KOPT-K1 (cell line): ENCODE data around the gene SLC23A1.
"Not testable (repeated sequence)": the region's sequence is repeated elsewhere in the genome, so short reads cannot be mapped to it uniquely, and the experiment has no call there.

Source experiments
- H3K27ac ChIP-seq: fragments of 200-600 bp; sonication (generic); 2 replicates; pipeline ENCODE4 v1.5.1; 2016; ENCODE audit warnings: antibody characterized with exemption, mild to moderate bottlenecking, low read depth, low read length; ENCODE audit not compliant: poor library complexity, severe bottlenecking
- H3K36me3 ChIP-seq: fragments of 200-600 bp; sonication (generic); 2 replicates; pipeline ENCODE4 v1.5.1; 2017; ENCODE audit warnings: antibody characterized with exemption, mild to moderate bottlenecking, low read length, moderate library complexity; ENCODE audit not compliant: insufficient read depth
- H3K9me3 ChIP-seq: fragments of 200-600 bp; sonication (generic); 2 replicates; pipeline ENCODE4 v1.5.1; 2017; ENCODE audit warnings: antibody characterized with exemption, low read length, mild to moderate bottlenecking; ENCODE audit not compliant: insufficient read depth, poor library complexity, severe bottlenecking

SLC23A1 gene

DNA sequence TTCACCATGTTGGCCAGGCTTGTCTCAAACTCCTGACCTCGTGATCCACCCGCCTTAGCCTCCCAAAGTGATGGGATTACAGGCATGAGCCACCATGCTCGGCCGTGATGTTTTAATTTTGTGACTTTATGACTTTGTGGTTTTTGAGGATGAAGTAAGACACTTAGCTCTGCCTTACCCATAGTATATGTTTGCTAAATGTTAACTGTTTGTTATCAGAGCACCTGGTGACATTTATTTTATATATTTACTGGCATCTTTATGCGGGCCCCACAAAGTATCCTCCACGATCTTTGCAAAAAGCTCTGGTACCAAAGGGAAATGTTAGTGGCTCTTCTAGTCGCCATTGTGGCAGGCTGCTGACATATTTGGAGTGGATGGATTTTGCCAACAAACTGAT, 6.7 kb downstream of the SLC23A1 start:
- H3K9me3 ChIP-seq: no peaks in the 10 kb centered on the region
- H3K27ac ChIP-seq: no peak overlapping the region
- peaks cover 43% of the 10 kb centered on the region for H3K36me3 ChIP-seq

DNA sequence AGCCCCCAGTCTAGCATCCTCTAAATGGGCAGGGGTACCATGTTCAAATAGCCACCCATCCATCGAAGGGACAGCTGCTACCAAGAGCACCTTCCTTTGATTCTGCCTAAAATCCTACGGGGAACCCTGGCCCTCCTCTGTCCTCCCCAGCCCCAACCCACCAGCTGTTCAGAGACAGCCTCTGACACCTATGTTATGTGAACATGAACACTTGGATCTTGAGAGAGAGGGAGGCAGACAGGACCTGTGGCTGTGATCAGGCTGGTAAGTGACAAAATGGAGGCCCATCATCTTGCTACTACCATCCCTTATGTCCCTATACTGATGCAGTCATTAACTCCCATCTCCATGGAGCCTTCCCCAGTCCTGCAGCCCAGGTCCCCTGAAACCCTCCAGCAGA, 8.2 kb downstream of the SLC23A1 start:
- Histone ChIP-seq H3K36me3 (peaks cover 55% of the 10 kb centered on the region), H3K27ac (no peak overlapping the region), H3K9me3 (no peaks in the 10 kb centered on the region)

DNA sequence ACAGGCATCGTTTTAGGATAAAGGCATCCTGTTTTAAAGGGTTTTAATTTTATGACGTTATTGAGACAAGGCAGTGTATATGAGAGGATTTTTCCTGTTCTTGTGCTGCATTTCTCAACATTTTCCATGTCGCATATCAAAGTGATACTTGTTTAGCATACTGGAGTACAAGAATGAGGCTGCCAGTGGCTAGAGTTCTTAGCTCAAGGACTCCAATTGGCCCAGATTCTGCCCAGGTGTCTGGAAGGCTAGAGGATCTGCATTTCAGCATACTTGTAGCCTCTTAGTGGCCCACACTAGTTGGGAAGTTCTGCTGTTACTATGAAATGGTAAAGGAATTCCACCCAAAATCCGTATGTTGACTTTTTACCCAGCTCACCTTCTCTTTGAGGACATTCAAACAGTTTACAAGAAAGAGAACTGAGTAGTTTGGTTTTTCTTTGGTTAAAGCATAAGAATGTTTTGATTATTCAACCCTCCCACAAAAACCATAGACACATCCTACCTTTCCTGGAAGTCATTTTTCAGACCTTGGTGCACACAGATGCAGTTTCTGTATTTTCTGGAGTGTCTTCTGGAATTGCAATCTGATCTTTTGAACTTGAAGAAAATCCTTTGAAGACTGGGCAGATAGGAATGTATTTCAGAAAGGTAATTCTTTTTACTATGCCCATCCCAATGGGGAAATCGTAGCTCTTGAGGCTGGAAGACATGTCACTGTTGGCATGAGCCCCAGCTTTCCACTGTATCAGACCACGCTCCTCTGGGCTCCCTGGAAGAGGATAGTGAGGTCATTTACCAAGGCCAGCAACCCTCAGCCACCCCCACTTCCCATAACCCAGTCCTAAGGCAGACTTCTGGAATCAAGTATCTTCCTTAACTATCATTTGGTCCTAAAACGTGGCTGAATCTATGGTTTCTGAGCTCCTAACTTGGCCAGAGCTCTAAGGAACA, 11.3 kb downstream of the SLC23A1 start:
- Histone ChIP-seq H3K36me3 (peaks cover 69% of the 10 kb centered on the region), H3K27ac (no peak overlapping the region), H3K9me3 (no peaks in the 10 kb centered on the region)

DNA sequence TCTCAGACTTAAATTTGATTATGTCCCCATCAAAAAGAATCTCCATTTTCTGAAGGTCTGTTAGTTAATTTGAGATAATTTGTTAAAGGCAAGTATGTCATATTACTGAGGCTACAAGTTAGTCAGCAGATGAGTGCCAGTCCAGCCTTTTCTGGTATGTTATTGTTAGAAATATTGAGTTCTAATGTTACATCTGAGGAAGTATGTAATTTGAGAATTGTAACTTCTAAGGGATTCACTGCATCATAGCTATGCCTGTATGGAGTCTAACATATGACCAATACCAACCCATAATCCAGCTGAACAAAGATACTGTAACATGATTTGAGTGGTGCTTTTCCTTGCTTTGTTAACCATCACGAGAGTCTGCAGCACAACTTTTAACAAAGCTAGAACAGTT, 13.9 kb downstream of the SLC23A1 start:
- Histone ChIP-seq H3K9me3 (no peaks in the 10 kb centered on the region), H3K36me3 (peaks cover 86% of the 10 kb centered on the region), H3K27ac (no peak overlapping the region)

DNA sequence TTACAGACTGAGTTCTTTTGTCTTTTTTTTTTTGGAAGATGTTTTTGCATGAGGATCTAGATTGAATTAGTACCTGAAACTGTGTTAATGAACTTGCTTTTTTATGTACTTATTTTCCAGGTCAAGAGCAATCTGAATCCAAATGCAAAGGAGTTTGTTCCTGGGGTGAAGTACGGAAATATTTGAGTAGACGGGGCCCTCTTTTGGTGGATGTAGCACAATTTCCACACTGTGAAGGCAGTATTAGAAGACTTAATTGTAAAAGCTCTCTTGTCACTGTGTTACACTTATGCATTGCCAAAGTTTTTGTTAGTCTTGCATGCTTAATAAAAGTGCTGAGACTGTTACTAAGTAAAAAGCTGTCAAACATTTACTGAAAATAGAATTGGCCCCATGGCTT, 14.5 kb downstream of the SLC23A1 start:
- H3K36me3 ChIP-seq: peaks cover 86% of the 10 kb centered on the region
- no peaks in the 10 kb centered on the region for H3K9me3 ChIP-seq
- H3K27ac ChIP-seq: no peak overlapping the region

DNA sequence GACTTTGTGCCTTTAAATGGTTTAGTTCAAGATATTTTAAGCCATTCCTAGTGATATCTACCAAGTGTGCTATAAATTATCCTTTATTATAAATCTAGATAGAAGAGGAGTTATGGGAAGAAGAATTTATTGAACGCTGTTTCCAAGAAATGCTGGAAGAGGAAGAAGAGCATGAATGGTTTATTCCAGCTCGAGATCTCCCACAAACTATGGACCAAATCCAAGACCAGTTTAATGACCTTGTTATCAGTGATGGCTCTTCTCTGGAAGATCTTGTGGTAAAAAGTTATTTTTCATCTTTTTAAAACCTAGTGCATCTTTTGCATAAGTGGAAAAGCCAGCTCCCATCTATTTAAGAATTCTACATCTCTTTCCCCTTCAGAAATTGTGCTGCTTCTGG, 18.6 kb downstream of the SLC23A1 start:
- Histone ChIP-seq H3K27ac (no peak overlapping the region), H3K9me3 (no peaks in the 10 kb centered on the region), H3K36me3 (peaks cover 78% of the 10 kb centered on the region)

DNA sequence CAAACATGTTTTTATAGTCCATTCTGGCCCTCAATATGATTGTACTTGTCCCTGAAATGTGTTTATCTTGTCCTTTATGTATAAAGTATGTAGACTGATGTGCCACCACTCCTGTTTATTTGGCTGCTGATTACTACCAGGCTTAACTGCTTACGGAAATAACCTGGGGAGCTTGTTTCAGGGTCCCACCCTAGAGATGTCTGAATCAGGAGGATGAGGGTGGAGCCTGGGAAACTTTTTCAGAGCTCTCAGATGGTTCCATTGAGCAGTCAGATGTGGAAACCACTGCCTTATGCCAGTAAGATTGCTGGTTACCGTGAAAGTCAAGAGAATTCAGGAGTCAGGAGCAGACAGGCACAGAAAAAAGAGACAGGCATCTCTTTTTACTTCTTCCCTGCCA, 19.2 kb downstream of the SLC23A1 start:
- peaks cover 73% of the 10 kb centered on the region for H3K36me3 ChIP-seq
- H3K9me3 ChIP-seq: no peaks in the 10 kb centered on the region
- H3K27ac ChIP-seq: no peak overlapping the region

DNA sequence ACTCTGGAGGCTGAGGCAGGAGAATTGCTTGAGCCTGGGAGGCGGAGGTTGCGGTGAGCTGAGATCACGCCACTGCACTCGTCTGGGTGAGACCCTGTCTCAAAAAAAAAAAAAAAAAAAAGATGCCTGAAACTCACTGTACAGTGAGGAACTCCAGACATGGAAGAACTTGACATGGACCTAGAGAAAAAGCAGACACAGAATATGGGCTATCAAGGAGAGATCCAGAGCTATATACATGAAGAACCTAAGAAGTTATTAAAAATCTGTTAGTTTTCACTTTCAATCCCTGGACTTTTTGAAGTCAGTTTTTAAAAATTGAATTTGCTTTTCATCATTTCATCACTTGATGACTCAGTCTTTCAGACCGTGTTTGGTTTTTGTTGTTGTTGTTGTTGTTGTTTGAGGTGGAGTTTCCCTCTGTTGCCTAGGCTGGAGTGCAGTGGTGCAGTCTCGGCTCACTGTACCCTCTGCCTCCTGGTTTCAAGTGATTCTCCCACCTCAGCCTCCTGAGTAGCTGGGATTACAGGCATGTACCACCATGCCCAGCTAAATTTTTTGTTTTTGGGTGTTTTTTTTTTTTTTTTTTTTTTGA, 21.2 kb downstream of the SLC23A1 start:
- Histone ChIP-seq H3K36me3 (peaks cover 55% of the 10 kb centered on the region), H3K27ac (no peak overlapping the region)

DNA sequence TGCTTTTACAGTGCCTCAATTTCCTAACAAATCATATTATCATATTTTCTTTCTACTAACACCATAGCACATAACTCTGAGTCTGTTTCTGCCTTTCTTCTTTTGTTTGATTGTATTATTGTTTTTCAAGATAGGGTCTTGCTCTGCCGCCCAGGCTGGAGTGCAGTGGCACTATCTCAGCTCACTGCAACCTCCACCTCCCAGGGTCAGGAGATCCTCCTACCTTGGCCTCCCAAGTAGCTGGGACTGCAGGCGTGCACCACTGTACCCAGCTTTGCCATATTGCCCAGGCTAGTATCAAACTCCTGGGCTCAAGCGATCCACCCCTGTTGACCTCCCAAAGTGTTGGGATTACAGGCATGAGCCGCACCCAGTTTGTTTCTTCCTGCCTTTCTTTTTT, 22.7 kb downstream of the SLC23A1 start:
- peaks cover 40% of the 10 kb centered on the region for H3K36me3 ChIP-seq
- no peak overlapping the region for H3K27ac ChIP-seq
- no peaks in the 10 kb centered on the region for H3K9me3 ChIP-seq

More for the DNA sequence above, 21.2 kb downstream of the SLC23A1 start:
- H3K9me3 ChIP-seq: no peaks in the 10 kb centered on the region

DNA sequence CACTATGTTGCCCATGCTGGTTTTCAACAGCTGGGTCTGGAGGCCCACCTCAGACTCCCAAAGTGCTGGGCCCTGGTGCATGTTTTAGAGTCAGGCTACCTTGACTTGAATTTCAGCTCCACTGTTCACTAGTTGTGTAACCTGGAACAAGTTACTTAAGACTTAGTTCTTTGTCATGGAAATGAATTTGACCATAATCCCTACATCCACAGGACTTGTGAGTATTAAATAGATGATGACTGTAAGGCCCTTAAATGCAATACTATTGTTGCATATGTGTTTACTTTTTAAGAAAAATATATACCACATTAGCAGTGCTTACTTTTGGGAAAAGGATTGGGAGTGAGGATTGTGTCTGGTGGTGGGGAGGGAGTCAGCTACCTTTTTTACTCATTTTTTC, 25.0 kb downstream of the SLC23A1 start:
- H3K36me3 ChIP-seq: peaks cover 31% of the 10 kb centered on the region
- H3K27ac ChIP-seq: no peak overlapping the region
- H3K9me3 ChIP-seq: peaks cover 9% of the 10 kb centered on the region

DNA sequence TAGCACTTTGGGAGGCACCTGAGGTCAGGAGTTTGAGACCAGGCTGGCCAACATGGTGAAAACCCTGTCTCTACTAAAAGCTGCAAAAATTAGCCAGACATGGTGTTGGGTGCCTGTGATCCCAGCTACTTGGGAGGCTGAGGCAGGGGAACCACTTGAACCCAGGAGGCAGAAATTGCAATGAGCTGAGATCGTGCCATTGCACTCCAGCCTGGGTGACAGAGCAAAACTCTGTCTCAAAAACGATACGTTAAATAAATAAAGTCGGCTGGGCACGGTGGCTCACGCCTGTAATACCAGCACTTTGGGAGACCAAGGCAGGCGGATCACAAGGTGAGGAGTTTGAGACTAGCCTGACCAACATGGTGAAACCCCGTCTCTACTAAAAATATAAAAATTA, 27.2 kb downstream of the SLC23A1 start:
- H3K27ac ChIP-seq, H3K9me3 ChIP-seq: not testable (repeated sequence)
- peaks cover 22% of the 10 kb centered on the region for H3K36me3 ChIP-seq

DNA sequence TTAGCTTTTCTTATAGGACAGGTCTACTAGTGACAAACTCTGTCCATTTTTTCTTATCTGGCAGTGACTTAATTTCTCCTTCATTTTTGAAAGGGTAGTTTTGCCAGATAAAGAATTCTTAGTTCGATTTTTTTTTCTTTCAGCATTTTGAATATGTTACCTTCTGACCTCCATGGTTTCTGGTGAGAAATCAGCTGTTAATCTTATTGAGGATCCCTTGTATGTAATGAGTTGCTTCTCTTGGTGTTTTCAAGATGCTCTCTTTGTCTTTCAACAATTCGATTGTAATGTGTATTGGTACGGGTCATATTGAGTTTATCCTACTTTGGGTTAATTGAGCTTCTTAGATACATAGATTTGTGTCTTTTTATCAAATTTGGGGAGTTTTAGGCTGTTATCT, 28.9 kb downstream of the SLC23A1 start:
- peaks cover 9% of the 10 kb centered on the region for H3K9me3 ChIP-seq
- H3K27ac ChIP-seq: no peak overlapping the region
- H3K36me3 ChIP-seq: peaks cover 26% of the 10 kb centered on the region

DNA sequence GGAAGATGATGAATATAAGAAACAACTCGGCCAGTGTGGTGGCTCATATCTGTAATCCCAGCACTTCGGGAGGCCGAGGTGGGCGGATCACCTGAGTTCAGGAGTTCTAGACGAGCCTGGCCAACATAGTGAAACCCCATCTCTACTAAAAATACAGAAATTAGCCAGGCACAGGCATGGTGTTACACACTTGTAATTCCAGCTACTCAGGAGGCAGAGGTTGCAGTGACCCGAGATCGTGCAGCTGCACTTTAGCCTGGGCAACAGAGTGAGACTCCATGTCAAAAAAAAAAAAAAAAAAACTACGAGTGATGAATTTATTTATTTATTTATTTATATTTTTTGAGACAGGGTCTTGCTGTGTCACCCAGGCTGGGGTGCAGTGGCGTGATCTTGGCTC, 35.2 kb downstream of the SLC23A1 start:
- not testable (repeated sequence) for H3K9me3 ChIP-seq, H3K27ac ChIP-seq
- peaks cover 31% of the 10 kb centered on the region for H3K36me3 ChIP-seq

DNA sequence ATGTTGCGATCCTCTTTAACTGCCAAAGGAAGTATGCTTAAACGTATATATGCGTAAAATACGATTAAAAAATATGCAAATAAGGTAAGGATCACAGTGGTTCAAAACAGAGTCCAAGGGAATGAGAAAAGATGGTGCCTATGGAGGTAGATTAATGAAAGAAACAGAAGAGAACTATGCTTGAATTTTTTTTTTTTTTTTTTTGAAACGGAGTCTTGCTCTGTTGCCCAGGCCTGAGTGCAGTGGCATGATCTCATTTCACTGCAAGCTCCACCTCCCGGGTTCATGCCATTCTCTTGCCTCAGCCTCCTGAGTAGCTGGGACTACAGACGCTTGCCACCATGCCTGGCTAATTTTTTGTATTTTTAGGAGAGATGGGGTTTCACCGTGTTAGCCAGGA, 37.7 kb downstream of the SLC23A1 start:
- not testable (repeated sequence) for H3K27ac ChIP-seq, H3K9me3 ChIP-seq
- peaks cover 22% of the 10 kb centered on the region for H3K36me3 ChIP-seq

DNA sequence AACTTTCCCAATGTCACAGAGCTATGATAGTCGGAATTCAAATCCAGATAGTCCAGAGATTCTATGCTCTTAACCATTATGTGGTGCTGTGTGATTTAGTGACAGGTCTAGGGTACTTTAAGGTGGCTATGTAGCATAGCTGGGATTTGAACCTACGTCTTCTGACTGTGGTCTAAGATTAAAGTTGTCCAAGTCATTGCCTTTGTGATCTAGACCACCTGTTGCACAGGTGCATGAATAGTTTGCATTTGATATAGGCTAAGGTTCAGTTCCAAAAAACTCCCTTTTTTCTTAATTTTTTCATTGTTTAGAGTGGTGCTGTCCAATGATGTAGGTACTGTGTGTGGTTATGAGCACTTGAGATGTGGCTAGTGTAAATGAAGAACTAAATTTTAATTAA, 38.9 kb downstream of the SLC23A1 start:
- H3K27ac ChIP-seq: no peak overlapping the region

DNA sequence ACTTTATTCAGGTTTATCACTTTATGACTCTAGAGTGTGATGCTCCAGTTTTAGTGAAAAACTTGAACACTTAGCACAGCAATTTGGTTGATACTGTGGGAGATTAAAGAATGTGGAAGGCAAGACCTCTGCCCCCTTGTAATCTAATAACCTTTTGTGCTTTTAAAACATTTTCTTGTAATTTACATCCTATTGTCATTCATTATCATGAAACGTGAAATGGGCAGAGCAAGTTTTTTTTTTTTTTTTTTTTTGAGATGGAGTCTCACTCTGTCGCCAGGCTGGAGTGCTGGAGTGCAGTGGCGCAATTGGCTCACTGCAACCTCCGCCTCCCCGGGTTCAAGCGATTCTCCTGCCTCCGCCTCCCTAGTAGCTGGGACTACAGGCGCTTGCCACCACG, 39.6 kb downstream of the SLC23A1 start:
- H3K27ac ChIP-seq: peak overlapping the region; percentile 79

More for the DNA sequence above, 38.9 kb downstream of the SLC23A1 start:
- H3K36me3 ChIP-seq: peaks cover 18% of the 10 kb centered on the region
- no peaks in the 10 kb centered on the region for H3K9me3 ChIP-seq

More for the DNA sequence above, 39.6 kb downstream of the SLC23A1 start:
- Histone ChIP-seq H3K9me3 (no peaks in the 10 kb centered on the region), H3K36me3 (peaks cover 15% of the 10 kb centered on the region)
